Measurements from ENCODE around the gene CTDP1.

DNA sequence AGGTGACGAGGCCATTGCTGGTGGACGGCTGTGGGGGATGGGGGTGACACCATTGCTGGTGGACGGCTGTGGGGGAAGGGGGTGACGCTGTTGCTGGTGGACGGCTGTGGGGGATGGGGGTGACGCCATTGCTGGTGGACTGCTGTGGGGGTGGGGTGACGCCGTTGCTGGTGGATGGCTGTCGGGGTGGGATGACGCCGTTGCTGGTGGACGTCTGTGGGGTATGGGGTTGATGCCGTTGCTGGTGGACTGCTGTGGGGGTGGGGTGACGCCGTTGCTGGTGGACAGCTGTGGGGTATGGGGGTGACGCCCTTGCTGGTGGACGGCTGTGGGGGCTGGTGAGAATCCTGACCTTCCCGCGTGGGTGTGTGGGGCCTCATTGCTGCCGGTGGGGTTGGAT lies 47.1 kb downstream of the CTDP1 start:
- TF ChIP-seq, protein P1, sequence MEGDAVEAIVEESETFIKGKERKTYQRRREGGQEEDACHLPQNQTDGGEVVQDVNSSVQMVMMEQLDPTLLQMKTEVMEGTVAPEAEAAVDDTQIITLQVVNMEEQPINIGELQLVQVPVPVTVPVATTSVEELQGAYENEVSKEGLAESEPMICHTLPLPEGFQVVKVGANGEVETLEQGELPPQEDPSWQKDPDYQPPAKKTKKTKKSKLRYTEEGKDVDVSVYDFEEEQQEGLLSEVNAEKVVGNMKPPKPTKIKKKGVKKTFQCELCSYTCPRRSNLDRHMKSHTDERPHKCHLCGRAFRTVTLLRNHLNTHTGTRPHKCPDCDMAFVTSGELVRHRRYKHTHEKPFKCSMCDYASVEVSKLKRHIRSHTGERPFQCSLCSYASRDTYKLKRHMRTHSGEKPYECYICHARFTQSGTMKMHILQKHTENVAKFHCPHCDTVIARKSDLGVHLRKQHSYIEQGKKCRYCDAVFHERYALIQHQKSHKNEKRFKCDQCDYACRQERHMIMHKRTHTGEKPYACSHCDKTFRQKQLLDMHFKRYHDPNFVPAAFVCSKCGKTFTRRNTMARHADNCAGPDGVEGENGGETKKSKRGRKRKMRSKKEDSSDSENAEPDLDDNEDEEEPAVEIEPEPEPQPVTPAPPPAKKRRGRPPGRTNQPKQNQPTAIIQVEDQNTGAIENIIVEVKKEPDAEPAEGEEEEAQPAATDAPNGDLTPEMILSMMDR (IDR thresholded peaks at IDR 0.05) = no peak
- TF ChIP-seq POLR2AphosphoS5 (IDR thresholded peaks at IDR 0.05) = no peak
- no peak for TF ChIP-seq POLR2A (IDR thresholded peaks at IDR 0.05)
